HepG2 (cell line): Measurements from ENCODE around the gene MYORG. TPM values are rescaled to one million over a fixed set of nuclear protein-coding genes. Genes with fewer than 3 reads are reported as not detected.

Experiments
- ATF7 ChIP-seq, 2 experiments: fragments of 450-650 bp in 1 of 2; sonication (generic) in 1 of 2; formaldehyde crosslinking in 1 of 2; IDR thresholded peaks; 2 replicates each; pipeline versions ENCODE4 v1.4.0 to v1.6.1; 2016 to 2020; ENCODE audit warnings: antibody characterized with exemption in 1 of 2, mild to moderate bottlenecking in 1 of 2, missing genetic modification reagents in 1 of 2
- ETV5 ChIP-seq: IDR thresholded peaks from 2 replicates; pipeline ENCODE4 v1.6.1; 2018; ENCODE audit warnings: missing biosample characterization, missing genetic modification reagents, inconsistent platforms, borderline replicate concordance
- ETV6 ChIP-seq: sonication (generic); formaldehyde crosslinking; conservative IDR thresholded peaks from 2 replicates; pipeline ENCODE4 v1.4.0; 2020; ENCODE audit warnings: missing genetic modification reagents
- FOXA3 ChIP-seq: IDR thresholded peaks from 2 replicates; pipeline ENCODE4 v1.6.1; 2016; ENCODE audit warnings: missing genetic modification reagents, missing compliant biosample characterization
- KLF15 ChIP-seq: sonication (generic); formaldehyde crosslinking; IDR thresholded peaks from 2 replicates; pipeline ENCODE4 v1.8.1; 2023; ENCODE audit warnings: borderline replicate concordance, mild to moderate bottlenecking, inconsistent platforms, missing genetic modification reagents, mixed read lengths
- MAF1 ChIP-seq: sonication (generic); formaldehyde crosslinking; IDR thresholded peaks from 2 replicates; pipeline ENCODE4 v1.5.0; 2020; ENCODE audit warnings: missing genetic modification reagents, borderline replicate concordance
- MED1 ChIP-seq: sonication (generic); formaldehyde crosslinking; IDR thresholded peaks from 2 replicates; pipeline ENCODE4 v1.4.0; 2020; ENCODE audit warnings: missing genetic modification reagents
- MYNN ChIP-seq: sonication (generic); formaldehyde crosslinking; IDR thresholded peaks from 2 replicates; pipeline ENCODE4 v1.4.0; 2020; ENCODE audit warnings: mild to moderate bottlenecking, low read depth, missing genetic modification reagents
- NAIF1 ChIP-seq: sonication (generic); formaldehyde crosslinking; IDR thresholded peaks from 2 replicates; pipeline ENCODE4 v1.5.0; 2020; ENCODE audit warnings: mild to moderate bottlenecking, missing genetic modification reagents, borderline replicate concordance
- PBX2 ChIP-seq: IDR thresholded peaks from 2 replicates; pipeline ENCODE4 v1.6.1; 2016; ENCODE audit warnings: control low read depth
- PHF21A ChIP-seq: sonication (generic); formaldehyde crosslinking; IDR thresholded peaks from 2 replicates; pipeline ENCODE4 v1.5.0; 2020; ENCODE audit warnings: mild to moderate bottlenecking, missing genetic modification reagents
- SATB2 ChIP-seq: sonication (generic); formaldehyde crosslinking; IDR thresholded peaks from 2 replicates; pipeline ENCODE4 v1.5.0; 2020; ENCODE audit warnings: missing genetic modification reagents
- SNAPC5 ChIP-seq: sonication (generic); formaldehyde crosslinking; IDR thresholded peaks from 2 replicates; pipeline ENCODE4 v1.8.1; 2023; ENCODE audit warnings: mild to moderate bottlenecking, missing genetic modification reagents, borderline replicate concordance
- TEAD3 ChIP-seq: optimal IDR thresholded peaks from 2 replicates; pipeline ENCODE3; 2016; ENCODE audit warnings: borderline replicate concordance
- ZNF160 ChIP-seq: sonication (generic); formaldehyde crosslinking; IDR thresholded peaks from 2 replicates; pipeline ENCODE4 v1.8.0; 2022; ENCODE audit warnings: mild to moderate bottlenecking, inconsistent platforms, missing genetic modification reagents
- ZNF33B ChIP-seq: sonication (generic); formaldehyde crosslinking; IDR thresholded peaks from 2 replicates; pipeline ENCODE4 v1.5.1; 2020; ENCODE audit warnings: mild to moderate bottlenecking, missing genetic modification reagents
- ZNF431 ChIP-seq: sonication (generic); formaldehyde crosslinking; IDR thresholded peaks from 2 replicates; pipeline ENCODE4 v1.9.0; 2022; ENCODE audit warnings: missing genetic modification reagents, low read depth, mild to moderate bottlenecking, borderline replicate concordance
- ZNF709 ChIP-seq: sonication (generic); formaldehyde crosslinking; IDR thresholded peaks from 2 replicates; pipeline ENCODE4 v1.5.0; 2020; ENCODE audit warnings: mild to moderate bottlenecking, missing genetic modification reagents
- ZNF747 ChIP-seq: sonication (generic); formaldehyde crosslinking; IDR thresholded peaks from 2 replicates; pipeline ENCODE4 v1.8.1; 2023; ENCODE audit warnings: missing genetic modification reagents, mild to moderate bottlenecking, borderline replicate concordance
- ZNF792 ChIP-seq: IDR thresholded peaks from 2 replicates; pipeline ENCODE4 v1.6.1; 2016
- ZXDC ChIP-seq: sonication (generic); formaldehyde crosslinking; IDR thresholded peaks from 2 replicates; pipeline ENCODE4 v1.5.0; 2020; ENCODE audit warnings: mild to moderate bottlenecking, missing genetic modification reagents
- polyA plus RNA-seq, 8 experiments: library from polyadenylated mRNA; depleted of rRNA in 3 of 8; stranded (reverse) in 7 of 8; unstranded in 1 of 8; fragments of >200 nt; fragmentation: Illumina TruSeq in 4 of 8; extraction: Trizol in 4 of 8; gene quantifications; 2 replicates each; pipeline versions ENCODE4 v1.2.1 to v1.2.3, GENCODE V29; 2011 to 2016; ENCODE audit warnings: low read depth in 4 of 8, missing spikeins in 1 of 8, mixed read lengths in 1 of 8; ENCODE audit not compliant: insufficient read depth in 1 of 8
- total RNA-seq, 5 experiments: library from RNA; depleted of rRNA; stranded (reverse); fragments of >200 nt; fragmentation: Illumina TruSeq; extraction: Trizol; gene quantifications; 2 replicates each; pipeline ENCODE4 v1.2.3, GENCODE V29; 2016; ENCODE audit warnings: low read depth in 1 of 5
- TF ChIP-seq, protein P1 (sequence below): sonication (generic); formaldehyde crosslinking; IDR thresholded peaks from 2 replicates; pipeline ENCODE4 v1.4.0; 2020; ENCODE audit warnings: low read depth, mild to moderate bottlenecking, missing genetic modification reagents
- TF ChIP-seq, protein P2 (sequence below): IDR thresholded peaks from 2 replicates; pipeline ENCODE4 v1.6.1; 2016; ENCODE audit warnings: low read depth

MYORG gene
- total and polyA plus RNA-seq, 2 of the 13 experiments (the other 11 are each of a cell fraction or from before 2014, with no cell fraction given): 11.1 to 22.4 TPM

DNA sequence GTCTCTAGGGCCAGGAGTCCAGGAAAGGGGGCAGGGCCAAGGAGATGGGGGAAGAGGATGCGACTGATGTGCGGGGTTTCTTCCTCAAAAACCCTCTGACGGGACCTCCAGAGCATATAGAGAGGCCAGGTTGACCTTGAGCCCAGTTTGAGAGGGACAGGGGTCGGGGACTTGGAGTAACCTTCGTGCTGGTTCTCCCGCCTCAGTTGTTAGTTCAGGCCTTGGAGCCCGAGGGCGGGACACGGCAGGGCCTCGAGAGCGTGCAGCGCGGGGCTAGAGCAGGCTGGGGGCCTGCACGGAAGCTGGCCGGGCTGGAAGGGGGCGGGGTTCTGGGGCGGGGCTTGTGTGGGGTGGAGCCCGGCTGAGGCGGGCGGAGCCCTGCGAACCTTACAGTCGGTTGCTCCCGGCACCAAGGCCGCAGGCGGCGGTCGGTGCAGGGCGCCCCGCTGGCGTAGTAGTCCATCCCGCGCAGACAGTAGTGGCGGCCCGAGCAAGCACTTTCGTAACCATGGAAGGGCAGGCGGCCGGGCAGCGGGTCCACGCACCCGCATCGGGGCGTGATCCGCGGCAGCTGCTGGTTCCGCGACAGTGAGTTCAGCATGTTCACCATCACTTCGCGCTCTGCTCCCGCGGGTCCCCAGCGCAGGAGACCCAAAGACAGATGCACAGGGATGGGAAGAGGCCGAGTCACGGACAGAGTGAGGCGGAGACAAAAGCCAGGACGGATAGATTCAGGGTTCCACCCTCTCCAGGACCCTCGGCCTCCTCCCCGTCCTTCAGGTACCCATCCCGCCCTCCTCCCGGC lies 4.0 kb upstream of the MYORG start (continued):
- TF ChIP-seq ETV5 (CRISPR knock-in tag) (peak; percentile 35; the same call in 1 of the 2 replicates), NAIF1 (CRISPR knock-in tag) (0 out of 2 replicates have a peak, but pooled peaks have one; percentile 76), PHF21A (CRISPR knock-in tag) (no peak), ZNF792 (CRISPR knock-in tag) (peak; percentile 72; the same call in 1 of the 2 replicates), SNAPC5 (CRISPR knock-in tag) (no peak), ZNF160 (no peak; the same call in 1 of the 2 replicates), MED1 (CRISPR knock-in tag) (no peak), ZNF747 (CRISPR knock-in tag) (peak; percentile 89; the same call in 1 of the 2 replicates), SATB2 (CRISPR knock-in tag) (peak; percentile 93), MAF1 (CRISPR knock-in tag) (no peak), ETV6 (CRISPR knock-in tag) (no peak; the same call in 1 of the 2 replicates), MYNN (CRISPR knock-in tag) (0 out of 2 replicates have a peak, but pooled peaks have one; percentile 51), PBX2 (CRISPR knock-in tag) (no peak), ZNF33B (CRISPR knock-in tag) (0 out of 2 replicates have a peak, but pooled peaks have one; percentile 82), ZNF709 (CRISPR knock-in tag) (peak; percentile 77; the same call in 1 of the 2 replicates), ATF7 (IDR thresholded peaks at IDR 0.05) (no peak), ATF7 (CRISPR knock-in tag; IDR thresholded peaks at IDR 0.05) (no peak), FOXA3 (CRISPR knock-in tag) (no peak), TEAD3 (CRISPR knock-in tag) (peak; percentile 36), ZNF431 (CRISPR knock-in tag) (no peak; the same call in 1 of the 2 replicates), KLF15 (CRISPR knock-in tag) (peak; percentile 83), ZXDC (CRISPR knock-in tag) (0 out of 2 replicates have a peak, but pooled peaks have one; percentile 51)
- TF ChIP-seq, protein P1, sequence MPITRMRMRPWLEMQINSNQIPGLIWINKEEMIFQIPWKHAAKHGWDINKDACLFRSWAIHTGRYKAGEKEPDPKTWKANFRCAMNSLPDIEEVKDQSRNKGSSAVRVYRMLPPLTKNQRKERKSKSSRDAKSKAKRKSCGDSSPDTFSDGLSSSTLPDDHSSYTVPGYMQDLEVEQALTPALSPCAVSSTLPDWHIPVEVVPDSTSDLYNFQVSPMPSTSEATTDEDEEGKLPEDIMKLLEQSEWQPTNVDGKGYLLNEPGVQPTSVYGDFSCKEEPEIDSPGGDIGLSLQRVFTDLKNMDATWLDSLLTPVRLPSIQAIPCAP (CRISPR knock-in tag): no peak
- TF ChIP-seq, protein P2, sequence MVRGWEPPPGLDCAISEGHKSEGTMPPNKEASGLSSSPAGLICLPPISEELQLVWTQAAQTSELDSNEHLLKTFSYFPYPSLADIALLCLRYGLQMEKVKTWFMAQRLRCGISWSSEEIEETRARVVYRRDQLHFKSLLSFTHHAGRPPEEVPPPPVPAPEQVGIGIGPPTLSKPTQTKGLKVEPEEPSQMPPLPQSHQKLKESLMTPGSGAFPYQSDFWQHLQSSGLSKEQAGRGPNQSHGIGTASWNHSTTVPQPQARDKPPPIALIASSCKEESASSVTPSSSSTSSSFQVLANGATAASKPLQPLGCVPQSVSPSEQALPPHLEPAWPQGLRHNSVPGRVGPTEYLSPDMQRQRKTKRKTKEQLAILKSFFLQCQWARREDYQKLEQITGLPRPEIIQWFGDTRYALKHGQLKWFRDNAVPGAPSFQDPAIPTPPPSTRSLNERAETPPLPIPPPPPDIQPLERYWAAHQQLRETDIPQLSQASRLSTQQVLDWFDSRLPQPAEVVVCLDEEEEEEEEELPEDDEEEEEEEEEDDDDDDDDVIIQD: peak; percentile 56; the same call in 1 of the 2 replicates
